Mucosa of descending colon (tissue), 3 donors: Measurements from ENCODE around the gene CLEC16A. TPM values are rescaled to one million over a fixed set of nuclear protein-coding genes. Genes with fewer than 3 reads are reported as not detected.

Experiments used
- ATAC-seq: fragments of 200-7000 bp; cut with Tn5 transposase; one replicate; pipeline ENCODE4 v1.9.1; 2020; ENCODE audit warnings: mild to moderate bottlenecking, moderate library complexity
- DNase-seq, 3 donors: peaks; one replicate each; pipeline ENCODE4 v3.0.0-alpha.2; 2020
- H3K36me3 ChIP-seq: fragments of 200-600 bp; one replicate; pipeline ENCODE4 v1.8.0; 2021; ENCODE audit warnings: low read depth, mild to moderate bottlenecking
- H3K4me1 ChIP-seq: fragments of 200-600 bp; one replicate; pipeline ENCODE4 v1.8.0; 2021; ENCODE audit warnings: low read depth, mild to moderate bottlenecking
- H3K4me3 ChIP-seq: fragments of 200-600 bp; one replicate; pipeline ENCODE4 v1.8.0; 2021; ENCODE audit warnings: mild to moderate bottlenecking
- H3K9me3 ChIP-seq: fragments of 200-600 bp; one replicate; pipeline ENCODE4 v1.8.0; 2021; ENCODE audit warnings: mild to moderate bottlenecking
- CTCF ChIP-seq: fragments of 200-600 bp; IDR thresholded peaks from one replicate; pipeline ENCODE4 v1.8.0; 2022; ENCODE audit warnings: antibody characterized with exemption, mild to moderate bottlenecking
- intact Hi-C, 2 donors: fragments of 100-400 bp; cut with DNase I in 1 of 2; cut with micrococcal nuclease in 1 of 2; formaldehyde crosslinking; loops; one replicate each; pipeline versions ENCODE4 v1.11.0 to v1.11.1; 2022; cut with DNase I, micrococcal nuclease
- total RNA-seq, 3 donors: library from RNA; stranded (reverse); fragmentation: NEBNext Ultra II Directional in 2 of 3; extraction: Animal tissue kit (Norgen Biotek cat#: 25700) in 2 of 3; gene quantifications; one replicate each; pipeline versions ENCODE4 v1.2.1 to v1.2.4, GENCODE V29; 2021 to 2023
- donor health status: DM: no; HTN: no; CAD: no; lungs with moderate emphysema.
- donor health status: DM: no; HTN: no; CAD: no.
- donor health status: DM: no; HTN: yes; CAD: no.

The CLEC16A gene
- total RNA-seq, 3 donors from 2014 or later: 30.3 to 38.1 (median 37.1) TPM

GRCh38 chr16:11050536-11050935, 106.2 kb downstream of the CLEC16A start:
- no peak for DNase-seq
- no peak overlapping the region for H3K4me3 ChIP-seq
- no peak for TF ChIP-seq CTCF
- peaks cover 3% of the 10 kb centered on the region for H3K36me3 ChIP-seq
- intact Hi-C loops: no loop called here
- ATAC-seq: no peak
- peaks cover 3% of the 10 kb centered on the region for H3K4me1 ChIP-seq
- no peaks in the 10 kb centered on the region for H3K9me3 ChIP-seq

GRCh38 chr16:11050944-11051343, 106.6 kb downstream of the CLEC16A start:
- H3K36me3 ChIP-seq: peaks cover 3% of the 10 kb centered on the region
- TF ChIP-seq CTCF: no peak
- DNase-seq (no peak), ATAC-seq (no peak)
- H3K9me3 ChIP-seq: no peaks in the 10 kb centered on the region
- intact Hi-C loops: no loop called here
- H3K4me1 ChIP-seq: peaks cover 3% of the 10 kb centered on the region
- no peak overlapping the region for H3K4me3 ChIP-seq

GRCh38 chr16:11051430-11051829, 107.1 kb downstream of the CLEC16A start:
- intact Hi-C loops: no loop called here

GRCh38 chr16:11051879-11052808, 107.8 kb downstream of the CLEC16A start:
- Histone ChIP-seq H3K36me3 (no peaks in the 10 kb centered on the region), H3K9me3 (no peaks in the 10 kb centered on the region), H3K4me1 (peaks cover 3% of the 10 kb centered on the region), H3K4me3 (no peak overlapping the region)
- TF ChIP-seq CTCF: no peak
- DNase-seq (no peak), ATAC-seq (peak; percentile 37)
- intact Hi-C loops: no loop called here

More at GRCh38 chr16:11051430-11051829, 107.1 kb downstream of the CLEC16A start:
- no peak for TF ChIP-seq CTCF
- no peak overlapping the region for H3K4me3 ChIP-seq
- no peak for ATAC-seq
- no peaks in the 10 kb centered on the region for H3K9me3 ChIP-seq
- H3K4me1 ChIP-seq: peaks cover 1% of the 10 kb centered on the region
- no peak for DNase-seq
- peaks cover 3% of the 10 kb centered on the region for H3K36me3 ChIP-seq

- TF ChIP-seq CTCF: no peak
- Histone ChIP-seq H3K9me3 (no peaks in the 10 kb centered on the region), H3K4me1 (peaks cover 3% of the 10 kb centered on the region), H3K36me3 (no peaks in the 10 kb centered on the region), H3K4me3 (no peak overlapping the region)
- no peak for ATAC-seq
- intact Hi-C loops: no loop called here
- no peak for DNase-seq
These were observed 109.6 kb downstream of the CLEC16A start for GRCh38 chr16:11053916-11054460.
